HEK293T (cell line): ENCODE results near the gene UBL7.

Experiments
- ARNT ChIP-seq: fragments of 450-650 bp; IDR thresholded peaks from 2 replicates; pipeline ENCODE4 v1.6.1; 2017; ENCODE audit warnings: mild to moderate bottlenecking
- BHLHE40 ChIP-seq: fragments of 450-650 bp; IDR thresholded peaks from 2 replicates; pipeline ENCODE4 v1.6.1; 2016; ENCODE audit warnings: mild to moderate bottlenecking, moderate library complexity, borderline replicate concordance
- CTBP1 ChIP-seq: fragments of 450-650 bp; IDR thresholded peaks from 2 replicates; pipeline ENCODE4 v1.6.1; 2016; ENCODE audit warnings: borderline replicate concordance
- ELF4 ChIP-seq: fragments of 450-650 bp; IDR thresholded peaks from 2 replicates; pipeline ENCODE4 v1.6.1; 2017; ENCODE audit warnings: antibody characterized with exemption
- FOXA1 ChIP-seq: fragments of 450-650 bp; IDR thresholded peaks from 2 replicates; pipeline ENCODE4 v1.6.1; 2016; ENCODE audit warnings: mild to moderate bottlenecking
- FOXK2 ChIP-seq: fragments of 450-650 bp; IDR thresholded peaks from 2 replicates; pipeline ENCODE4 v1.6.1; 2016; ENCODE audit warnings: mild to moderate bottlenecking
- LEF1 ChIP-seq: fragments of 450-650 bp; IDR thresholded peaks from 2 replicates; pipeline ENCODE4 v1.6.1; 2017; ENCODE audit warnings: mild to moderate bottlenecking, borderline replicate concordance
- SP1 ChIP-seq: fragments of 450-650 bp; IDR thresholded peaks from 2 replicates; pipeline ENCODE4 v1.6.1; 2017
- SUZ12 ChIP-seq: fragments of 450-650 bp; IDR thresholded peaks from 2 replicates; pipeline ENCODE4 v1.6.1; 2016; ENCODE audit warnings: mild to moderate bottlenecking
- ZNF384 ChIP-seq: fragments of 450-650 bp; IDR thresholded peaks from 2 replicates; pipeline ENCODE4 v1.6.1; 2016

DNA sequence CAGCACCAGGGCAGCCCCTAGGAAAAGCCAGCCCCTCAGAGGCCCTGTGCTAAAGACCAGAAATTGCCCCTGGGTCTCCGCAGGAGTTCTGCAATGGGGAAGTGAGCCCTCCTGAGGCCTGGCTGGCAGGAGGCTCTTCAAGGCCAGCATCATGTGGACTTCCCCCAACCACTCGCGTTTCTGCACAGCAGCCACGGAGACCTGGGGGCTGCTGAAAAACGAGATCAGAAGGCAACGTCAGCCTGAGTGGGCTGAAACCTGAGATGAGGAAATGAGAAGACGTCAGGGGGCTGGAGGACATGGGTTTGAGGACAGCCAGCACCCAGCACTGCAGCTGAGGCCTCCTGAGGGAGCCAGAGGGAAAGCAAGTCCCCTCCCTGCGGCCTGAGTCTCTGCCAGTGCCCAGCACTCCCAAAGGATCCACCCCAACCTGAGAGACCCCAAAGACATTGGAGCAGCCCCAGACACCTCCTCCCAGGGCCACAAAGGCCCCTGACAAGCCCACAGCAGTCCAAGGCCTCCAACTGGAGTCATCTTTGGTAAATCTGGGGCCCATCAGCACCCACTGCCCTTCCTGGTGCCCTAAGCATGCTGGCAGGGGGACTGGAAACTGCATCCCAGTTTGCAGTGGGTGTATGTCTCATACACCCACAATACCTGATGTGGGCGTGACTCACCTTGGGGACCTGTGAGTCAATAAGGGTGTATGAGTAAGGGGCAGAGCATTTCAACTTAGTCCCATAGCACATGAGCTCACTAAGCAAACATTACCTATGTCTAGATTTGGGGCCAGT, 64.3 kb downstream of the UBL7 start:
- TF ChIP-seq SUZ12 (no peak), ZNF384 (no peak), LEF1 (no peak), FOXK2 (no peak), SP1 (no peak), CTBP1 (no peak), ELF4 (no peak), BHLHE40 (no peak), ARNT (no peak), FOXA1 (no peak)
